ENCODE measurements around the gene KLHL7.

Gene KLHL7, protein sequence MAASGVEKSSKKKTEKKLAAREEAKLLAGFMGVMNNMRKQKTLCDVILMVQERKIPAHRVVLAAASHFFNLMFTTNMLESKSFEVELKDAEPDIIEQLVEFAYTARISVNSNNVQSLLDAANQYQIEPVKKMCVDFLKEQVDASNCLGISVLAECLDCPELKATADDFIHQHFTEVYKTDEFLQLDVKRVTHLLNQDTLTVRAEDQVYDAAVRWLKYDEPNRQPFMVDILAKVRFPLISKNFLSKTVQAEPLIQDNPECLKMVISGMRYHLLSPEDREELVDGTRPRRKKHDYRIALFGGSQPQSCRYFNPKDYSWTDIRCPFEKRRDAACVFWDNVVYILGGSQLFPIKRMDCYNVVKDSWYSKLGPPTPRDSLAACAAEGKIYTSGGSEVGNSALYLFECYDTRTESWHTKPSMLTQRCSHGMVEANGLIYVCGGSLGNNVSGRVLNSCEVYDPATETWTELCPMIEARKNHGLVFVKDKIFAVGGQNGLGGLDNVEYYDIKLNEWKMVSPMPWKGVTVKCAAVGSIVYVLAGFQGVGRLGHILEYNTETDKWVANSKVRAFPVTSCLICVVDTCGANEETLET

DNA sequence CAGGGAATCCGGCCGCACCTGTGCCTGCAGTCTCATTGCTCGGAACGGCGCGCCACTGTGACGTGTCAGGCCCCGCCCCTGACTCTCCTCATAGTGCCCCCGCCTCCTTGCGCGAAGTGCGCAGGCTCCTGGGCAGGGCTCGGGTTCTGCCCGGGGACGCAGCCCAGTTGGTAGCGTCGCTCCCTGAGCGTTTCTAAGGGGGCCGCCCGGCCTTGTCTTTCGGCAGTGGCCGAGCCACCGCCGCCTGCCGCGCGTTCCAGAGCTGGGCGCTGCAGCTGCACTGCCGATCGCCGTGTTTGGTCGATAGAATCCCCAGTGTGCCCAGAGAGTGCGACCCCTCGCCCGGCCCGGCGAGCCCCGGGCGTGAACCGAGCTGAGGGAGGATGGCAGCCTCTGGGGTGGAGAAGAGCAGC is at the start of gene KLHL7:
Gene KLHL7 (plus strand): TSS at position 142 of the 413 bp plus-strand sequence. CDS start 242 bp downstream, at position 384.
- DNase-seq, result peak; percentile 97

DNA sequence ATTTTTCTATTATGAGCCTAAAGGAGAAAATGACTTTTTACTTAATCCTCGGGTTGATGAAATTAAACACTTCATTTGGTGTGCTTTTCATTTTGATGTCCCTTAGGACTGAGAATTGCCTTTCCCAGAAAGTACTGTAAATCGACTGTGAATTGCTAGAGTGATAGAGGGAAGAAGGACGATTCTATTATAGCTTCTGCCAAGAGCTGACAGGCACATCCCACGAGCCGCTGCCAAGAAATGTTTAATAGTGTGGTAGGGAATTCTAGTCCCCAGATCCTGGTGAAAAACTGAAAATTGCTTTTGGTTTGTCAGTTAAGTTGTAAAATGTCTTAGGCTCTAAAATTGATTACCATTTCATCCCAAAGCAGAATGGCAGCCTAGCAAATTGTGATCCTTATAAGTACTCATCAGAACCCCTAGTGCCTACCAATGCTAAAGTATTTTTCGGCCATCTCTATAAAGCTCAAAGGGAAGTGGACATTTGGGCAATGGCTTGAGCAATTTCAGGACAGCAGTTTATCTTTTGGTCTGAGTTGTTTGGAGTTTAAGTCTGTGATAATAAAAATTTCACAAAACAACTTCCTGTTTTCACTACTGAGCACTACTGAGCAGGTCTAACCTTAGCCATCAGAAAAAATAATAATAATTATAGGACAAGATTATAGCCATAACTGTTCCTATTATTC is 47.0 kb upstream of the KLHL7 start:
- no peak for DNase-seq

DNA sequence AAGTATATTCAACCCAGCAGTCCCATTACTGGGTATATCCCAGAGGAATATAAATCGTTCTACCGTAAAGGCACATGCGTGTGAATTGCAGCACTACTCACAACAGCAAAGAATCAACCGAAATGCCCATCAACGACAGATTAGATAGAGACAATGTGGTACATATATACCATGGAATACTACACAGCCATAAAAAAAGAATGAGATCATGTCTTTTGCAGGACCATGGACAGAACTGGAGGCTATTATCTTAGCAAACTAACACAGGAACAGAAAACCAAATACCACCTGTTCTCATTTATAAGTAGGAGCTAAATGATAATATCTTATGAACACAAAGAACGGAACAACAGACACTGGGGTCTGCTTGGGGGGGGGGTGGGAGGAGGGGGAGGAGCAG is 44.3 kb upstream of the KLHL7 start:
- DNase-seq, result no peak

DNA sequence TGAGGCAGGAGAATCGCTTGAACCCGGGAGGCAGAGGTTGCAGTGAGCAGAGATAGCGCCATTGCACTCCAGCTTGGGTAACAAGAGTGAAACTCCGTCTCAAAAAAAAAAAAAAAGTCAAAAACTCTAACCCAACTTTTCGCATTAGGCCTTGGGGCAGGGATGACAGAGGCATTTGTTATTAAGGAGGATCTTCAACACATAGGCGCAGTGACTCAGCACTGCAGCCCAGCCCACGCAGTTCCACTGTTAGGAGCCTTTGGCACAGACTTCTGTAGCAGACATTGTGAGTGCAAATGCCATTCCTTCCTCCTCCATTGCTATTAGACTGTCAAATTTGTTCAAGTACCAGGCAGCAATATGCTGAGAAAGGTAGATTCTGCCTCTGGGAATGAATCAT is 43.1 kb upstream of the KLHL7 start:
- no peak for DNase-seq

DNA sequence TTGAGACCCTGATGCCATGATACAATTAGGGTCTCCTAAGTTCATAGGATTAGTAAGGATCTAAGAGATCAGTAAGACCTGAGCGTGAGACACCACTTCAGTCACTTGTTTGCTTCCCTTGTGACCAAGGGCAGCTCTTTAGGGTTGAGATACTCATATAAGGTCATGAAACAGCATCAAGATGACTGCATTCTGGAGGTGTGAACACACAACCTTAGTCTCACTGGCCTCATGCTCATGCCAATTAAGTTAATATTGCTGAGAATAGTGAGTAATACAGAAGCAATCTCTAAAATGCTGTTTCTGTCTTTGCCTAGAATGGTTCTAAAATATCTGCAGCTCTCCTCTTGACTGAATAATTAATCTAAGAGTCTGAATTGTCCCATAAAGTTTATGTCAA is 39.6 kb upstream of the KLHL7 start:
- peak; percentile 13 for DNase-seq

DNA sequence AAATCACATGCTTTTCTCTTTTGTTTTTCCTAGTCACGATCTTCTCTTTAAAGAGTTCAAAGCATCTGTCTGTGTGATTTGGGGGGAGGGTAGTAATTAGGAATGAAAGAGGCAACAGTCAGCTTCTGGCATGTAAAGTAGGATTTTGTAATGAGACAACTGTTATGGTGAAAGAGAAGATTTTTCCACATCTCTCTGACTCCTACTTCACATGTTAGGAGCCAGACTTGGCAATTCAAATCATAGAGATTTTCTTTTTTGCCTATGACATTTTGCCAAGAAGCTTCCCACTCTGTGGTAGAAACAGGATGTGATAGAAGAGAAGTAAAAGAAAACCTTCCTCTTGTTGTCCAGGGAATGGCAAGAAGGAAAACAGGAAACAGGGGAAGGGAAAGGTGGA is 38.3 kb upstream of the KLHL7 start:
- no peak for DNase-seq

DNA sequence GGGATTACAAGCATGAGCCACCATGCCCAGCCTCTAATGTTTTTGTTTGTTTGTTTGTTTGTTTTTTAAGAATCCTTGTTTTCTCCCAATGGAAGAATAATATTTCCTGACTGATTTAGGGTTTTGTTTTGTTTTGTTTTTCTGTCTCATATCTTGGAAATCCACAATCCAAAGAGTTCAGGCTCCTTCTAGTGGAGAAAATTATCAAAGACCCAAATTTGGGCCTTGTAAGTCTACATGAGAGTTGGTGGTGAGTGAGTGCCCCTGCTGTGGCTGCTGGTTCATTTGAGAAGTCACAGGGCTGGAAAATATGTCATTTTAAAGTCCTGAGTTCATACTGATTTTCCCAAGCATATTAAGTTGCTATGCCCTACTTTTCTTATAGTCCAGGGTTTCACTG is 33.5 kb upstream of the KLHL7 start:
- DNase-seq, result peak; percentile 7

DNA sequence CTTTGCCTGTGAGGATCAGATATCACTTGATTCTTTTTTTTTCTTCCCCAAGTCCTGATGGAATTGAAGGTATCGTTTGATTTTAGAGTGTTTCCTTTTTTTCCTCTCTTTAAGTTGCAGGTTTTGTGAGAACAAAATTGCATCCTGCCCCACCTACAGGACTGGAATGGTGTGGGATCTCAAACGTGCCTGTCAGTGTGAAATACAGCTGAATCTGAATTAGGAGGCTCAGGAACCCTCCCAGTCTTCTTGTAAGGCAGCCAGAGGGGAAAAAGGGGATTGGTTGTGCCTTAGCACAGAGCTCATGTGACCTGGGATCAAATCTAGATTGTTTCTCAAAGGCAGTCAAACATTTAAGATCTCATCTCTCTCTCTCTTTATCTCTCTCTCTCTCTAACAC is 32.7 kb upstream of the KLHL7 start:
- no peak for DNase-seq

DNA sequence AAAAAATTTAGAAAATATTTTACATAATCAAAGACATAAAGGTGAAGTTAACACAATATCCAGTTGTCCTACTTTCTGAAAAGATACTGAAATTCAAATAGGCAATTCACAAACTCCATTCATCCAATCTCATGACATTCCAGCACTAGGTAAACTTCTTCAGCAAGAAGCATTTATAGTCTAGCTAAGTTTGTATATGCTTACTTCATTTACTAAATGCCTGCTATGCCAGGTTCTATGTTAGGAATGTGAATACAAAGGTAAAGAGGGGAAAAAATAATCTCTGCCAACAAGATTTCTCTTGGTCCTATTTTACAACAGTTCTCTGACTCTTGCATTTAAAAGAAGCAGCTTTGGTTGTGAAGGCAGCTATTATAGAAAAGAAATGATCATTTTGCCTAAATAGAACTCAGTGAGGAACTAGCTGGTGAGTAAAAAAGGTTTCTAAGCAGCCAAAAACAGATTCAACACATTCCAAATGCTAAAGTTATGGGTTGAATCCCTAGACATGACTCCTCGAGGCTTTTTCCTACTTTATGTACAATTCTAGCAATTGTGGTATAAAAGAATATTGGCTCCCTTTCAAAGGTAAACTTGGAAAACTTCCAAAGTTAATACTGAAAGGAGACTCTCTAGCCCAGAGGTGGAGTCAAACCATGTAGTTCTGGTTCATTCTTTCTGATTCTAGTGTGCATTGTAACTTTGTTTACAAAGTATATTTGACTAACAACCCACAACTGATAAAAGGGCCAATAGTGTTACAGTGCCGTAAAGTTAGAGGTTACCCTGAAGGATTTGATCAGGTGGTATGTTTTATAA is 30.9 kb upstream of the KLHL7 start:
- no peak for DNase-seq

DNA sequence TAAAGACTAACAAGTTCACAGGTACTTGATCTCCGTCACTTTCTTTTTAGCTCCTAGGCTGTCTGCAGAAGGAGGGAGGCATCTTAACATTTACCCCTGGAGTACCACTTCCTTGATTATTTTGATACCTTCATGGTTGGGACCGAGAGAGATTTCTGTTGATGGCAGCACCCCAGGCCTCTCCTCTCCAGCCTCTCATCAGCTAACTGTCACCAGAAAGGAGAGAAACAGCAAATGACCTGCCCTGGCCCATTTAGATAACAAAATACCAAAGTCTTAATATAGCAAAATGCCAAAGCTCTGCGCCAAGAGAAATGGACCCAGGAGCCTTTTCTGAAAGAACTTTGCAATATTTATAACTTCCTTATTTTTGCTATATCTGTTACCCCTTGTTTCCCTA is 30.0 kb upstream of the KLHL7 start:
- DNase-seq, result no peak

DNA sequence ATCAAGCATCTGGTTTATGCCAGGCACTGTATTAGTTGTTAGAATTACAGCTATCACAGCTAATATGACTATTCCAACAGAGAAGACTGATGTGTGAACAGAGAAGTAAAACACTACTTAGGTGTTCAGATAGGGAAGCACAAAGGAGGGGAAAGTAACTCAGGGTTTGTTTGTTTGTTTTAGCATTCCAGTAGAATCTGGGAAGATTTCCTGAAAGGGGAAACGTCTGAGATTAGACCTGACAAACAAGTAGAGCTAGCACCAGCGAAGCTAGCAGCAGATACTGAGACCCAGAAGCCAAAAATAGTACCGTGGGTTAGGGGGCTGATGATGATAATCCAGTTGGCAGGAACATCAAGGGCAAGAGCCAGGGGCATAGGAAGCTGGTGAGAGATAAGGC is 28.8 kb upstream of the KLHL7 start:
- DNase-seq, result no peak

DNA sequence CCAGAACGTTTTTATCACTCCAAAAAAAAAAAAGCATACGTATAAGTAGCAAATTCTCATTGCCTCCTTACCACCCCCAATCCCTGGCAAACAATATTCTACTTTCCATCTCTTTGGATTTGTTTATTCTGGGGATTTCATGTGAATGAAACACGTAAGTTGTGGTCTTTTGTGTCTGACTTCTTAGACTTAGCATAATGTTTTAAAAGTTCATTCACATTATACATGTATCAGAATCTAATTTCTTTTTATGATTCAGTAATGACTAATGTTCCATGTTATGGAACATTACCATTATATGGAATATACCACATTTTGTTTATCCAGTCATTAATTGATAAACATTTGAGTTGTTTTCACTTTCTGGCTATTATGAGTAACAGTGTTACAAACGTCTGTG is 12.5 kb upstream of the KLHL7 start:
- DNase-seq, result no peak

DNA sequence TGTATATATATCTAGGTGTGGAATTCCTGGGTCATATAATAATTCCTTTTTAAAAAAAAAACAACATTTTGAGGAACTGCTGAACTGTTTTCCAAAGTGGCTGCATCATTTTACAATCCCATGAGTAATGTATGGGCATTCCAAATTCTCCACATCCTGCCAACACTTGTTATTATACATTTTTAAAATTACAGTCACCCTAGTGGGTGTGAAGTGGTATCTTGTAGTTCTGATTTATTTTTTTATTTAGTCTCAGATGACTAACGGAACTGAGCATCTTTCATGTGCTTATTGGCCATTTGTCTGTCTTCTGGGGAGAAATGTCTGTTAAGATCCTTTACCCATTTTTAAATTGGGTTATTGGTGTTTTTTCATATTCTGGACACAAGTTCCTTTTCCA is 12.0 kb upstream of the KLHL7 start:
- no peak for DNase-seq

DNA sequence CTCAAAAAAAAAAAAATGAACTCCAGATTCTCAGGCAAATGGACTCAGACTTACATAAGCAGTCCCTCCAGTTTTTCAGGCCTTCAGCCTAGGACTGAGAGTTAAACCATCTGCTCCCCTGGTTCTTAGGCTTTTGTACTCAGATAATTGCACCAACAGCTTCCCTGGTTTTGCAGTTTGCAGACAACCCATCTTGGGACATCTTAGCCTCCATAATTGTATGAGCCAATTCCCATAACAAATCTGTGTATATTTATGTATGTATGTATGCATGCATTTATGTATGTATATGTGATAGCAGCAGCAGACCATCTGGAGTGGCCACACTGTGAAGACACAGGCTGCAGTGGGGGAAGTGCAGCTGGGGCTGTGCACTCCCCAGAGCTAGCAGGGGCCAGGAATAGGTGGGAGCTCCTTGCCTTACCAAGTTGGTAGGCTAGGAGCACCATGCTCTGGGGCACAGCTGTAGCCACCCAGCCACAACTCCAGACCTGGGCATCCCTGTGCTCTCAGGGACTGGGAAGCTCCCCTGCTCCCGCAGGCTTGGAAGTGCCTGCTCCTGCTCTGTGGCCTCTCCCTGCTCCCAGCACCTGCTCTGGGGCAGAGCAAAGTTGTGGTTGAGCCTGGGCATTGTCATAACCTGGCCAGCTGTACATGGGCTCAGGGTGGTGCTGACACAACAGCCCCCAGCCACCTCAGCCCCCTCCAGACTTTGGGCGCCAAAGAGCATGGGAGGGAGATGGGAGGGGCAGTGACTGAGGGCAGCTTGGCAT is 8.9 kb upstream of the KLHL7 start:
- no peak for DNase-seq

DNA sequence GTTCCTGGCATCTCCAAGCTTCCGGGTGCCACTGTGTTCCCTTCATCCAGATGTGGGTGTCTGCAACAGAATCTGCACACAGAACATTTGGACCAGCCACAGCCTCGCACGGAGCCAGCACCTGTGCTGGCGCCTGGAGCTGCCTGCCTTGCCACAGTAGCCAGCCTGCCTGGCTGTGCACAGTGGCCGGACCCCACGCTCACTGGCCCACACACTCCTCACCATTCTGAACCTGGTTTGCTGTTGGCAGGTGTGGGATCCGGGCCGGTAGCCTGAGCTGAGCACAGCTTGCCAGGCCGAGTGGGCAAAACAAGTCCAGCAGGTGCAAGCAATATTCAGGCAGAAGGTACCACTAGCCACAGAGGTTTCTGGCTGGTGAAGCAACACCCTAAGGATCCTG is 7.6 kb upstream of the KLHL7 start:
- no peak for DNase-seq

DNA sequence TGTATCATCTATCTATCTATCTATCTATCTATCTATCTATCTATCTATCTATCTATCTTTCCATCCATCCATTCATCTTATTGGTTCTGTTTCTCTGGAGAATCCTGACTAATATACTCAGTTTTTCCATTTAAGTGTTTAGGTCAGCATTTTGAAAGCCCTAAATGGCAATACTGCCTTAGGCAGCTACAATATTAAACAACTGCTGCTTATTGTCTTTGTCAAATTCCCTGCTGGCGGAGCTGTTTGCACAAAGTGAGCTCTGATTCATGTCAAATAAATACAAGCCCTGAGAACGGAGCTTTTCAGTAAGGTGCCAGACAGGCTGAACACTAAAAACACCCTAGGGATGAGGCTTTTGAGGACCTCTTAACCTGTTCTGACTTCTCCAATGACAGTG is 7.1 kb upstream of the KLHL7 start:
- no peak for DNase-seq

DNA sequence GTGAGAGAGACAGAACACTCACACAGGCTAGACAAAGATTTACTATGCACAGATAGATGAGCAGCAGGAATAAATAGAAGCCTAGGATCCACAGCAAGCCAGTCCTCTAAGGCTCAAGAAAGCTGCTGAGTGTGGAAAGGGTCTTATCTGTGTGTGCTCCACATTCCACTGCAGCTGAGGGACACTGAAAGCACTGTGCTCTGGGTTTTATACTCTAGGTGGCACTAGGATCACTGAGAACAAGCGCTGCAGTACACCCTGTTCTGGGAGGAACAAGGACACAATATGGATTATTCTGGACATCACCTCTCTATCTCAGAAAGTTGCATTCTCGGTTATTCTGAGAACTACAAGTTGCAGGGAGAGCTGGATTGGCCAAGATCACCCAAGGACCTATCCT is 4.9 kb upstream of the KLHL7 start:
- DNase-seq, result peak; percentile 59

DNA sequence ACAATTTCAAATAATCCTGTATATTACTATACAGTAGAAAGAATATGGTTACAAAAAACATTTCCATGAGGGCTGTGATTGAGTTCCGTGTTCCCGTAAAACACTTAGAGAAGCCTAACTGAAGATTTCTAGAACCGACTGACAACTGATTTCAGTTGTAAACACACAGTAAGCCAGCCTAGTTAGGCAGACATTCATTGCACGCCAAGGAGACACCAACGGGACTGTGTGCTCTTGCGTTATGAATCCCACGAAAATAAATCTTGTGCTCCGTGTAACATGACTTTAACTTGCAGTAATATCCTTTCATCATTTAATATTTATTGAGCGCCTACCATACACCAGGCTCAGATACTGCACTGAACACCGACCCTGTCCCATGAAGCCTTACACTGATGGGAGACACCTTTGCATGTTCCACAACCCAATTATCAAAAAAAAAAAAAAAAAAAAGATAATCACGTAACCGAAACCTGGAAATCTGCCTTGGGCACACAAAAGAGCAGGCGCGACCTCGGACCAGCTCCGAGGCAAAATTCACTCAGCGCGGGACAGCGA is 420 bp upstream of the KLHL7 start:
- peak; percentile 43 for DNase-seq

DNA sequence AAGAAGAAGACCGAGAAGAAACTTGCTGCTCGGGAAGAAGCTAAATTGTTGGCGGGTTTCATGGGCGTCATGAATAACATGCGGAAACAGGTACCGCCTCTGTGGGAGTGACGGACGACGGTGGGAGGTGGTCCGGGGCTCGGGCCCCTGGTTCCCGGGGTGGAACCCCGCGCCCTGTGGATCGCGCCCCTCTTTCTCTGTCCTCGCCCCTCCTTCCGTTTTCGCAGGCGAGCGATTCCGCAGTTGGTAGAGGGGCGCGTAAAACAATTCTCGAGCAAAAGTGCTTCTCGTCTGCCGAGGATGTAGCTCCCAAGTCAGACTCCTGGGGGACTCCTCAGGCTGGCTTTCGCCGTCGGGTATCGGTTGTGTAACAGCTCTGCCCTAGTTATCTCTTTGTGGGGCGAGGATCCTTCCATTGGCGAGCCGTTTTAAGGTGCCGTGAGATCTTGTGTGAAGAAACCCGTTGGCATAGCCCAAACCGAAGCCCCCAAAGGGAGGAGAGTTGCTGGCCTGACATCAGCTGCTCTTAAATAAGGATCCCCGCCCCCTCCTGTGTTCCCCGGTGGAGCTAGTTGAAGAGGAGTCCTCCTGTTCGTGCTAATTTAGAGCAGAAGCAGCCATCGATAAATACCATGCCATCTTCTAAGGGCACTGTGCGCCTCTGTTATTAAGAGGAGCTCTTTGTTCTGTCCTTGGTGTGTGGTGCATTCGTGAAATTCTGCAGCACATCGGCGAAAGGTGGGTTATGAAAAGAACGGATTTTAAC is 655 bp downstream of the KLHL7 start:
- DNase-seq, result peak; percentile 77

DNA sequence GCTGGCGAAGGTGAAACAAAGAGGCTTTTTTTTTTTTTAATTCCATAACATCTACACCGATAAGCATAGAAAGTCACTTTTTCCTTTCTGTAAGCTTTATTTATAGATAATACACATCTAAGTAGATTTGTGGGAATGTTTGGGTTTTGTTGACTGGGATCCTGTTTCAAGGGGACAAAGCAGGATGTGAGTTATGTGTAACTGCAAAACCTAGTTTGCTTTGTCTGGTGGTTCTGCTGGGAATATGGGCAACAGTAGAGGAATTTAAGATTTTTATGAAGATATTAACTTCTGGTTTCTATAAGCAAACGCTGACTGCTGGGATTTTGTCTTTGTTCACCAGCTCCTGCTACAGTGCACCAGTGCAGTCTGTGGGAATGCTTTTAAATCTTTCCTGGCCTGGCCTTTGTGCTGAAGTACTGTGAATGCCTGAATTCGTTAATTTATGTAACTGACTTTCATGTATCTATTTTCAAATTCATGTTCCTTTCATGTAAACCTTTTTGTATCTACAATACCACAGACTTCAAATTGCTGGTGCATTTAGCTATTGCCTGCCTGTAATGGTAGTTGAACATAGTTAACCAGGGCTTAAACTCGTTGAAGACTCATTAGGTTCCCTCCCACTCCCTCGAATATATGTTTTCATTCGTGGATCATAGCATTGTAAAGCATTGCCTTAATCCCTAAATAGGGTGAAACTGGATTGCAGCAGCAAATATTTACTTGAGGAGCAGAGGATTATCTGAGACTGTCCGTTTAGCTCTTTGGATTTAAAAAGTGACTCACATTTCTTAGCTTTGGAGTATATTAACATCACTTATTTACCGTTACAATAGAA is 1.5 kb downstream of the KLHL7 start:
- peak; percentile 74 for DNase-seq
